GM19025 (cell line): Measurements from ENCODE around the gene PPM1B.
"Not testable (repeated sequence)": the region's sequence is repeated elsewhere in the genome, so short reads cannot be mapped to it uniquely, and the experiment has no call there.

Source experiments
- ATAC-seq: cut with Tn5 transposase; IDR thresholded peaks from one replicate; pipeline ENCODE4 v1.9.1; 2021; ENCODE audit warnings: mild to moderate bottlenecking, low read depth, moderate library complexity; ENCODE audit not compliant: unreplicated experiment

Gene PPM1B

GRCh38 chr2:44246436-44246835 is 77.8 kb downstream of the PPM1B start:
- ATAC-seq: no peak

GRCh38 chr2:44246840-44247369 is 78.2 kb downstream of the PPM1B start:
- ATAC-seq: no peak

GRCh38 chr2:44247924-44248323 is 79.2 kb downstream of the PPM1B start:
- ATAC-seq: no peak

- ATAC-seq: not testable (repeated sequence)
These were observed 80.6 kb downstream of the PPM1B start for GRCh38 chr2:44249269-44249668.

- ATAC-seq: no peak
These were observed 81.7 kb downstream of the PPM1B start for GRCh38 chr2:44250376-44250775.

- no peak for ATAC-seq
These were observed 85.3 kb downstream of the PPM1B start for GRCh38 chr2:44254023-44254422.

GRCh38 chr2:44255704-44256103 is 87.0 kb downstream of the PPM1B start:
- ATAC-seq: not testable (repeated sequence)

- not testable (repeated sequence) for ATAC-seq
These were observed 89.1 kb downstream of the PPM1B start for GRCh38 chr2:44257802-44258201.

- ATAC-seq: no peak
These were observed 98.7 kb downstream of the PPM1B start for GRCh38 chr2:44267269-44267795.

- ATAC-seq: no peak
These were observed 99.3 kb downstream of the PPM1B start for GRCh38 chr2:44267796-44268648.

GRCh38 chr2:44269831-44270230 is 101.2 kb downstream of the PPM1B start:
- ATAC-seq: no peak

- ATAC-seq: no peak
These were observed 102.6 kb downstream of the PPM1B start for GRCh38 chr2:44271296-44271695.

- ATAC-seq: no peak
These were observed 104.4 kb downstream of the PPM1B start for GRCh38 chr2:44273076-44273475.

GRCh38 chr2:44273596-44273995 is 104.9 kb downstream of the PPM1B start:
- ATAC-seq: no peak

GRCh38 chr2:44275927-44276303 is 107.2 kb downstream of the PPM1B start:
- no peak for ATAC-seq

GRCh38 chr2:44277541-44277940 is 108.9 kb downstream of the PPM1B start:
- no peak for ATAC-seq

GRCh38 chr2:44280869-44281268 is 112.2 kb downstream of the PPM1B start:
- ATAC-seq: no peak
